HG03521 (cell line): Measurements from ENCODE around the gene ABCA2.
"Not testable (repeated sequence)": the region's sequence is repeated elsewhere in the genome, so short reads cannot be mapped to it uniquely, and the experiment has no call there.

Experiments
- ATAC-seq: cut with Tn5 transposase; IDR thresholded peaks from one replicate; pipeline ENCODE4 v1.9.1; 2021; ENCODE audit warnings: mild to moderate bottlenecking, moderate library complexity; ENCODE audit not compliant: unreplicated experiment

The ABCA2 gene

DNA sequence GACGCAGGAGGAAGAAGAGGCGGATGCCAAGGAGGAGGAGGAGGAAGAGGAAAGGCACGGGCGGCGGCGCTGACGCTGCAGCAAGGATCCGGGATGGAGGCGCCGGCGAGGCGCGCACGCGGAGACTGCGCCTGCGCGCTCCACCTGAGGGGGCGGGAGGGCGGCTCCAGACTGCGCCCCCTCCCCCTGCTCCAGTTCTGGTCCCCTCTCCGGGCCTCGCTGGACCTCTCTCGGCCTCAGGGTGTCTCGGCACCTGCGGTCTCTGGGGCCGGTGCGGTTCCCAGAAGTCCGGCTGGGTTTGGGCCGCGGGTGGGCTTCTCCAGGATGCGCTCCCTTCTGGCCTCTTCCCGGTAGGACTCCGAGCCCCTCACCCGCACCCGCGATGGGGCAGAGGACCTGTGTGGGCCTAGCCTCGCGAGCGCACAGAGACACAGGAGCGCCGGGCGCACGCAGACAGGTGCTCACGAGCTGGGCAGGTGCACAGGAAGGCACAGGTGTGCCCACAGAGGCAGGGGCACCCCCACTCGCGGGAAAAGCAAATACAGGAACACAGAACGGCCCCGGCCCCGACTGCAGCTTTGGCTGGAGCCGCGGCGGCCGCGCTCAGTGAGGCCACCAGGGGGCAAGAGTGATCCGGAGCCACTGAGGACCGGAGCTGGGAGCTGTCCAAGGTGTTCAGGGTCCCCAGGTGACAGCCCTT, 18.2 kb upstream of the ABCA2 start, which contains the start of gene NPDC1:
TSS of gene NPDC1 (minus strand) at position 90 of the 700 bp plus-strand sequence. CDS start 188 bp downstream, outside the sequence.
- peak; percentile 55 for ATAC-seq

DNA sequence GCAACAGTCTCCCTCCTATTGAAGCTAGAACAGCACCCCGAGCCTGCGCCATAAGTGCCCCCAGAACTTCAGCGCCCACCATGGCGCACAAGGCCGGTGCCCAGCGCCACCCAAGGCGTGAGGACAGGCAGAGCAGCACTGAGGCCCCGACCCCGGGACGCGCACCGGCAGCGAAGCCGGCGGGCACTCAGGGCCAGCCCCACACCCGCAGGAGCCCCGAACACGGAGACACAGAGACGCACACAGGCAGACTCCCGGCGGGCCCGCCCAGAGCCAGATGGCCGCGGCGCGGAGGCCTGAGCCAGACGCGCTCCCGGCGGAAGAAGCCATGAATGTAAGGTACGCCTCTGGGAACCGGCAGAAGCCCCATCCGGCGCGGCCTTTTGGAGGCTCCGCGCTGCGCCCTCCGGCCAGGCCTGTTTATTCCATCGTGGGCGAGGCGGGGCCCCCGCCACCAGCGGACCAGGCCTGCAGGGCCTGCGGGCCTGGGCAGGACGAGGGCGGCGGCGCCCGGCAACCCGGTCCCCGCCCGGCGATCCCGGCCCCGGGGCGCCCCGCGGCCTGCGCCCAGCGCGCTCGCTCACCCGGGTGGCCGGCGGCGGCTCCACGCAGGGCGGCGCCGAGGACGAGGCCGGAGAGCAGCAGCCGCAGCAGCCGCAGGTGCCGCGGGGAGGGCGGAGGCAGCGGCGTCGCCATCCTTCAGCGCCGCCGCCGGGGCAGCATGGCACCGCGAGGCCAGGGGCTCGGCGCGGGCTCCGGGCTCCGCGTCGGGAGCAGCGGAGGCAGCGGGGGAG, 17.5 kb upstream of the ABCA2 start:
- no peak for ATAC-seq

DNA sequence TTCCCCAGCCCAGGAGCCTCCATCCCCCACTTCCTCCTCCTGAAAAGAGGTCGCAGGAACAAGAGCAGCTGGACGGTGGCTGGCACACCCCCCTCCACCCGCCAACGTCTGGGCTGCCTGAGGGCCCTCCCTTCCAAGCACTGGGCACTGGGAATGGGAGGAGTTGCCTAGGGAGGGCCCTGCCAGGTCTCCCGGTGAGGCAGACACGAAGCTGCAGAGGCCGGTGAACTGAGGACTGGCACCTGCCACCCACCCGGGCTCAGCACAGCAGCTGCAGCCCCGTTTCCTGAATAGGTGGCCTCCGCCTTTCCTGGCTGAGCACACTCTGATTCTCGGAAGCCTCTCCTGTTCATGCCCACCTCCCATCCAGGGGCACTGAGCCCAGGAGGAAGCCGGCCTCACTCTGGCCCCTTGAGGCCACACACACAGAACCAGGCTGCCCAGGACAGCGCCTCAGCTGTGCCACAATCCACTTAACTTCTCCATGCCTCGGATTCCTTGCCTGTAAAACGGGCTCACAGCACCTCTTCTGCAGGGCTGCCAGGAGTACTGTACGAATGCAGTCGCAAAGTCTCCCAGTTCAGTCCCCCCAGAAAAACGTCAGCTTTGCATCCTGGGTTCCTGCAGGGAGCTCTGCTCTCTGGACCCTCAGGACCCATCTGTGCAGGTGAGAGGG, 16.6 kb upstream of the ABCA2 start:
- ATAC-seq, result no peak

DNA sequence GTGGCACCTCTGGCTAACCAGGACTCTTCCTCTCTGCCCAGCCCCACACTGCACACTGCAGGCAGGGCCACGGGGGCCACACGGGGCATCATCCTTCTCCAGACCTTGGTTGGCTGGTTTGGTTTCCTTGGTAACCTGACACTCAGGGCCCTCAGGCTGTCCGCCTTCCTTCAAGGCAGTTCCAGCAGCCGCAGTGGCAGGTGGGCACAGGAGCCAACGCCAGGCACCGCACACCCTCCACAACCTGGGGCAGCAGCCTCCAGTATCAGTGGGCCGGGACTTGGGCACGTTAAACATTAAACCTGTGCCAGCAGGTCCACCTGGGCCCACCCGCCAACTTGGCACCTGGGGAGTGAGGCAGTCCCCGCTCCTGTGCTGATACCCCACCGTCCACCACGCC, 16.0 kb upstream of the ABCA2 start:
- ATAC-seq, result no peak

DNA sequence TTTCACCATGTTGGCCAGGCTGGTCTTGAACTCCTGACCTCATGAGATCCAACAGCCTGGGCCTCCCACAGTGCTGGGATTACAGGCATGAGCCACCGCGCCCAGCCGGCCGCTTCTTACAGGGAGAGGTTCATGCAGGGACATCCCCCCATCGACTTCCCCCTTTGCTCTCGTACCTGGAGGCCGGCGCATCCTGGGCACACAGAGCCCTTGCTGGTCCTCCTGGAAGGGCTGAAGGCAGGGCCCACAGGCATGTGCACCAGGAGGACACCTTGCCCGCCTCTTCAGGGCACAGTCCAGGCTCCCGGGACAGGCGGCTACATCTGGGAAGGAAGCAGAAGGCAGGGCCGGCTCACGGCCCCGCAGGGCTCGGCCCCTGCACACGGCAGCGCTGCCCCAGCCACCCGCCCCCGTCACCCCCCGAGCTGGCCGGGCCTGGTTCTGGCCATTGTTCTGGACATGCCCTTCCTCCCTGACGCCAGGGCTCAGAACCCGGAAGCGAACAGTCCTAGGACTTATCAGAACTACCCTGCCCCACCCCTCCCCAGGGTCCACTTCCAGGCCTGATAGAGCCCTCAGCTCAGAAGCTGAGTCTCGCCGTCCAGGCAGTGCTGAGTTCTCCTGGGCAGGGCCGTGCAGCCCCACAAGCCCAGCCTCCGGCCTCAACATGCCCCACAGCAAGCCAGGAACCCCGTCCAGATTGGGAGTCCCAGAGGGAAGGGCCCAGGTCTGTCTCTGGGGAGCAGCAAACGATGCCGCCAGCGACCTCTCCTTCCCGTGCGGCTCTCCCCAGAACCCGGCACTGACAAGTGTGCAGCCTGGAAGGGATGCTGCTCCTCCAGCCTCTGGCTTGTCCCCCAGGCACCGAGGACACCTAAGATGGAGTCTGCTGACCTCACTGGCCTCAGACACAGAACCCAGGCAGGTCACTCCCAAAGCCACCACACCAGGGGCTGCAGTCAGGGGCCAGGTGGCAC, 15.0 kb upstream of the ABCA2 start:
- no peak for ATAC-seq

DNA sequence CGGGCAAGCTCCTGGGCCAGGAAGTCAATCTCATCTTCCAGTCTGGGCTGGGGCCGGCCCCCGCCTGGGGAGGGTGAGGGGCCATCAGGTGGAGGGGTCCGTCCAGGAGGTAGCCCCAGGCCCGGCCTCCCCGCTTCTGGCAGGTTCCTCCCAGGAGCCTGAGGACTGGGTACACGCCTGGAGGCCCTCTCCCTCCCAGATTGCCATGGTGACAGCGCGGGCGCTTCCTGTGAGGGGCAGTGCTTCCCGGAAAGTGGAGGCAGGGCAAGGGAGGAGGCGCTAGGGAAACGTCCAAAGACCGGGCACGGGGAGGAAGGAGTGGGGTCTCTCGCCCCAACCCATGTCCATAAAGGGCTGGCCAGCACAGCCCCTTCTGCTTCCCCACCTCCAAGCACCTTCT, 13.1 kb upstream of the ABCA2 start:
- no peak for ATAC-seq

DNA sequence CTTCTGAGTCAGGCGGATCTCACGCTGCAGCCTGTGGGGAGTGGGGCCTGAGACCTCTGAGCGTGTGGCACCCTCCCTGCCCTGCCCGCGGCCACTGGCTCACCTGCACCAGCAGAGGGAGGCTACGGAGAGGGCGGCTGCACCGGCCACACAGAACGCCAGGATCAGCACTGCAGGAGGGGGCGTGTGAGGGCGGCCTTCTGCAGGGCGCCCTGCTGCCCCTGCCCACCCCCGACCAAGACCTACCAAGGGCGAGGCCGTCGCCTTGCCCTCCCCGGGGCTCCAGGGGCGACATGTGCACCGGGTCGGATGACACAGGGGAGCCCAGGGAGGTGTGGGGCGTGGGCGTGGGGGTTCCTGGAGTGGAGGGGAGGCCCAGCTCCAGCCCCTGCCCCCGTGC, 12.5 kb upstream of the ABCA2 start:
- ATAC-seq, result no peak

DNA sequence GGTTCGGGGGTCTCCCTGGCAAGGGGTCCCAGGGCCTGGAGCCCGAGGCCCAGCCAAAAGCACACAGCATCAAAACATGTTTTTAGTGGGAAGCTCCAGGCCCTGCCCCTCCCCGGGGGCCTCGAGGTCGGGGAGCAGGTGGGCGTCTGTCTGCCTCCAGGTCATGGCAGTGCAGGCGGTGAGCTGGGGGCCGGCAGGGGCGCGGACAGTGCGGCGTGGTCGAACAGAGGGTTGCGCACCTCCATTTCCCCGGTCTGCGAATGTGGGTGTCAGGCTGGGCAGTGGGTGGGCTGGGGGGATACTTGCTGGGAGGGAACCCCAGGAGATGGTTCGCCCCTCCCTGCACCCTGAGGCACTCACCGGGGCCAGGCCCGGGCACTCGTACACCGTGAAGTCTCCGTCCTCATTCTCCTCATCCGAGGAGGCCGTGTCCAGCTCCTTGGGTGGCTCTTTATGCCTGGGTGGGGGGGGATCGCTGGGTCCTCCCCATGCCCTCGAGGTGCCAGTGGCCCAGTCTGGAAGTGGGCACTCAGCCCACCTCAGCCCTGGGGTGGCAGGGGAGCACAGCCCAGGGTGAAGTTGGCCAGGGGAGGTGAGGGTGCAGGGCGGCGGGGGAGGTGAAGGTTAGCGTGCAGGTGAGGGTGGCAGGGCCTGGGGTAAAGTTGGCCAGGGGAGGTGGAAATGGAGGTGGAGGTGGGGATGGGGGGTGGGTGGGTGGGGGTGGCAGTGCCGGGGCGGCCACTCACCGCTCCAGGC, 11.8 kb upstream of the ABCA2 start:
- no peak for ATAC-seq

DNA sequence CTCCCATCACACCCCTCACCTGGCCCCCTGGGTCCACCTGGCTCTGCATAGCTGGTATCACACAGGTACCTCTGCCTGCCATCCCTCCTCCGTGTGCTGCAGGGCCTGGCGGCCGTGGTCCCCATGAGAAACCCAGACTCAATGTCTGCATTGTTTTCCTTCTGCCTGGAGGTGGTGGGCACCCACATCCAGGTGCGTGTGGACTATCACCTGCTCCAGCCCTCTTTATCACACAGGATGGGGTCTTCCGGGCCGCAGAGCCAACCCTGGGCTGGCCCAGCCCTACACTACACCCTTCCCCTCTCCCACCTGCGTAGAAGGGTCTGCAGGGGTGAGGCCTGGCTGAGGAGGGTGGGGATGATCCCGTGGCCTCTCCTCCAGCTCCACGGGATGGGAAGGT, 10.9 kb upstream of the ABCA2 start:
- ATAC-seq, result no peak

DNA sequence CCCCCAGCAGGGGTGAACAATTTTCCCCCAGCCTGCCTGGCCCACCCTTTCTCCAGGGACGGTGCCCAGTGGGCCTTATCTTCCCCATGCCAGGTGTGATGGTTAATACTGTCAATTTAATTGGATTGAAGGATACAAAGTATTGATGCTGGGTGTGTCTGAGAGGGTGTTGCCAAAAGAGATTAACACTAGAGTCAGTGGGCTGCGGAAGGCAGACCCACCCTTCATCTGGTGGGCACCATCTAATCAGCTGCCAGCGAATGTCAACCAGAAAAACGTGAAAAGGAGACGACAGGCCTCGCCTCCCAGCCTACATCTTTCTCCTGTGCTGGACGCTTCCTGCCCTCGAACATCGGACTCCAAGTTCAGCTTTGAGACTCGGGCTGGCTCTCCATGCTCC, 9.4 kb upstream of the ABCA2 start:
- no peak for ATAC-seq

DNA sequence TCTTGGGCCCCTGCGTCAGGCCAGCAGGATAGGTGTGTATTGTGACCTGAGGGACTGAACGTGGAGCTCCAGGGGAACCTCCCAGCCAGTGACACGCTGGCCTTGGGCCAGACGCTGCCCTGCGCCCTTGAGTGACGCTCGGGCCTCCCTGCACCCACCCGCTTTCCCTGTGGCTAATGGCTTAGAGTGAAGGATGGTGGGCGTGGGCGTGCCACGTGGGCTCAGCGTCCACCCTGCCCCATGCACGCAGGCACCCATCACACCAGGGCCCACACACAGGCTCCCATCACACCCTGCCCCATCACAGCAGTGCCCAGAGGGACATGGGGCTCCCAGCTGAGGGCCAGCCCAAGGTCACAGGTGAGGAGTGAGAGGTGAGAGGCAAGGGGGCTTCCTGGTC, 9.0 kb upstream of the ABCA2 start:
- no peak for ATAC-seq

DNA sequence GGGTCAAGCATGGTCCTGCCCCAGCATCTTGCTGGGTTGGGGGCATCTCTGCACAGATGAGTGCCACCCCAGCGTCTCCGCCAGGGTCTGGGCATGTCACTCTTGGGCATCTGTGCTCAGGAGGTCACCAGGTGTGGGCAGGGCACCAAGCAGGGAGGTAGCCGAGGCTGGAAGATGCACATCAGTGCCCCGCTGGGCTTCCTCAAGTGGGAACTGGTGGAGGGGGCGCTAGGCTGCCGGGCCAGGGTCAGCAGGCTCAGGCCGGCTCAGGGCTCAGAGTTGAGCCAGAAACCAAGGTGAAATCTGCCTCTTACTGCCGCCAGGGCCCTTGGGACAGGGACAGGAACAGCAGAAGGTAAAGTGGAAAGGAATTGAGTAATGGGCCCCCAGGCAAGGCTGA, 7.9 kb upstream of the ABCA2 start:
- no peak for ATAC-seq

DNA sequence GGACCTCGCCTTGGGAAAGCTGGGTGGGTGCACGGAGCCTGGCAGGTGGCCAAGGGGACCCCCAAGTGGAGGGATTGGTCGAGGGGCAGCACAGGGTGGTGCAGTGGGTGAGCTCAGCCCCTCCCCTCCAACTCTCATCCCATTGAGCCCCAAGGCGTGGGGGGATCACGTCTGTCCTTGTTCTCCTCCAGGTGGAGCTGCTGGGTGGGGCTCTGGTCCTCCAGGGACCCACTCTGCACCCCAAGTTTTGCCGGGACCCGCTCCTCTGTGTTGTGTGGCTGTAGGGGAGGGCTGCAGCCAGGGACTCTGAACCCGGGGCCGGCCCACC, 7.4 kb upstream of the ABCA2 start:
- no peak for ATAC-seq

DNA sequence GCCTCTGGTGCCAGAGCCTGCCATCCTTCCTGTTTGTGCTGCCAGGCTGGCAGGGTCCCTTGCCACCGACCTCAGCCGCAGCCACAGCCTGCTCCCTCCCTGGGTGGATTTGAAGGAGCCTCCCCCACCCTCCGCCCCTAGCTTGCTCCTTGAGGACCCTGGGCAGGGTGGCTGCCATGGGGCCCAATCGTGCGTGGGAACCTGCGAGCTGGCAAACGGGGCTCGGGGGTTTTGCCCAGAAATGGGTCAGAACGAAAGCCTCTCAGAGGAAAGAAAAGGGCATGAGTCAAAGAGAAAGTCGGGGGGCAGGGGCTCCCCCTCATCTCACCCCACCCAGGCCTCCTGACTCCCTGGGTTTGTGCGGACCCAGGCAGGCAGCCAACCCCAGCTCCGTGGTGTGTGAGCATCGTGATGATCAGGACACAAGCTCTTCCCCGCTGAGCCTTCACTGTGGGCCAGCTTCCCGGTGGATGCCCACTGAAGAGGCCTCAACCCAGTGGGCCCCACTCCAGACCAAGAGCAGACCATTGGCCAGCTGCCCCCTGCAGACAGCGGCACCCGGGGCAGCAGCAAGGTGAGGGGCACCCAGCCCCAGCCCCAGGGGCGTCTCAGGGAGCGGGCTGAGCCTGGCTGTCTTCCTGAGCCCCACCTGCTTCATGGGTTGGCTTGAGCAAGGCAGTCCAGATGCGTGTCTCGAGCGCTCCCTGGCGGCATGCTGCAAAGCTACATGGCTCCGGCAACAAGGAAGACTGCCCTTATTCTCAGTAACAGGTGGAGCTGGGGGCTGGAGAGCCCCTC, 6.9 kb upstream of the ABCA2 start:
- no peak for ATAC-seq

DNA sequence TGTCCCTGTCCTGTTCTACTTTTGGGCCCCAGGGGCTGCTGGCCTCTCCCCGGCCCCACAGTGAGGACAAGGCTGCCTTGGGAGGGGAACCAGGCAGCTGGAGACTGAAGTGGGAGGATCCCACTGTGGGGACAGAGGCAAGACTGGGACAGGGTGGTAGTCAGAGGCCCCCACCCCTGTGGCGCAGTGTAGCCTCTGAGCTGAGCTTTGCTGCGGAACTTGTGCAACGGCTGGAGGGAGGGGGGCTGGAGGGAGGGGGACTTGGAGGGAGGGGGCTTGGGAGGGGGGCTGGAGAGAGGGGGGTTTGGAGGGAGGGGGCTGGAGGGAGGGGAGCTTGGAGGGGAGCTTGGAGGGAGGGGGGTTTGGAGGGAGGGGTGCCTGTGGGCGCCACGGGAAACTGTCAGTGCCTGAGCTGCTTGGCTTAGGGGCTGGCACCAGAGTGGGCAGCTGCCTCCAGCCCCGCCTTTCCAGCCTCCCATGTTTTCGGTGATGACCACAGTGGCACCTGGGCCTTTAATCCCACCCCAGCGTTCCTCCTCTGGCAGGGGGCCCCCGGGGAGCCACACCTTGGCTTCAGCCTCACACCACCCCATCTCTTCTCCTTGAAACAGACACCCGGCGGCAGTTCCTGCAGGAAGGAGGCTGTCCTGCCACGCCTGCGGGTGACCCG, 6.1 kb upstream of the ABCA2 start:
- ATAC-seq, result no peak

DNA sequence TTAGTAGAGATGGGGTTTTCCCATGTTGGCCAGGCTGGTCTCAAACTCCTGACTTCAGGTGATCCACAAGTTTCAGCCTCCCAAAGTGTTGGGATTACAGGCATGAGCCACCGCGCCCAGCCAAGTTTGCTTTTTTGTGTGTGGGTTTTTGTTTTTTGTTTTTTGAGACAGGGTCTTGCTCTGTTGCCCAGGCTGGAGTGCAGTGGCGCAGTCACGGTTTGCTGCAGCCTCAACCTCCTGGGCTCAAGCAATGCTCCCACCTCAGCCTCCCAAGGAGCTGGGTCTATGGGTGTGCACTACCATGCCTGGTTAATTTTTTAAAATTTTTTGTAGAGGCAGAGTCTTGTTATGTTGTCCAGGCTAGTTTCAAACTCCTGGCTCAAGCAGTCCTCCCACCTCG, 5.4 kb upstream of the ABCA2 start:
- not testable (repeated sequence) for ATAC-seq

DNA sequence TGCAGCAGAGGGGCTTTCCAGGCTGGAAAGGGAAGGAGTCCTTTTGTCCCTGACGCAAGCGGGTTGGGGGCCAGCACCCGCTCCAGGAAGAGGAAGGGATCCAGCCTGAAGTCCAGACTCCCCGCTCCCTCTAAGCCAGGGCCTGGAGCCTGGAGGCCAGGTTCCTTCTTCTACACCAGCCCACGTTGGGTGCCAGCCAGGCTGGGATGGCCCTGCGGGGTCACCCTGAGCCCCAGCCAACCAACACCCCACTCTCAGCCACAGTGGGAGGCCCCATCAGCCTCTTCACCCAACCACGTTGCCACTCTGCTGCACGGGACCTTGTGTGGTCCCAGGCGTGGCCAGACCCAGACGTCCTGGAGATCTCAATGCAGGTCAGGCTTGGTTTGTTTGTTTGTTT, 4.8 kb upstream of the ABCA2 start:
- ATAC-seq, result no peak

DNA sequence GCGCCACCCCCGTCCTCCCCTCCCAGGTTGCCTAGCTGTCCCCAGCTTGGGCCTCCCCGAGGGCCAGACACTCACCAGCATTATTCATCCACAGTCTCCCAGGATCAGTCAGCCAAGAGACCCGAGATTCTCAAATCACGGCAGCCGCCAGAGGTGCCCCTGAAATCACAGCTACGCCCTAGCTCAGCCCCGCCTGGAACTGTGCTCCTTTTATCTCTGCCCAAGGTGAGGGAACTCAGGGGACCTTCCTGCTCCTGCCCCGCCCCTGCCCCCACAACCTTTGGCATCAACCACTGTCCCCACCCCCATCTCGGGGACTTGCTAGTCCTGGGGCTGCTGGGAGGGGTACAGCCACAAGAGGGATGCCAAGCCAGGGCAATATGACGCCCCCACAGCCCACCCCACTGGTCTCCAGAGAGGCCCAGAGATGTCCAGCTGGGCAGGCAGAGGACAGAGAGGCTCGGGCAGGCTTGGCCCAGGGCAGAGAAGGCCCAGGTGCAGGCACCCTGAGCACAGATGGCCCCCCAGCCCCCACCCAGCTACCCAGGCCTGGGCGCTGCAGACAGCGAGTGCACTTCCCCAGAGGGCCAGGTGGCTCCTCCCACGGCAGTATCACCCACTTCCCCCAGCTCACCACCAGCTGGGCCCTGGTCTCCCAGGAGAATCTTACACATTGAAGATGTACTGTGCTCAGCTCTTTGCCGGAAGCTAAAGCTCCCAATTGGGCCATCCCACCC, 4.0 kb upstream of the ABCA2 start, which contains the start of gene FUT7:
TSS of gene FUT7 (minus strand) at position 185 of the 737 bp plus-strand sequence. CDS start at position 88, 97 bp downstream.
- no peak for ATAC-seq
